Dermis blood vessel endothelial cell (primary cell): Measurements from ENCODE around the gene TMEM231. TPM values are rescaled to one million over a fixed set of nuclear protein-coding genes. Genes with fewer than 3 reads are reported as not detected.
"Not testable (repeated sequence)": the region's sequence is repeated elsewhere in the genome, so short reads cannot be mapped to it uniquely, and the experiment has no call there.

ENCODE experiments used
- DNase-seq: peaks from one replicate; pipeline ENCODE4 v3.0.0; 2010
- total RNA-seq: library from RNA; depleted of rRNA; stranded (reverse); fragments of >200 nt; gene quantifications from 2 replicates; pipeline ENCODE4 v1.2.3, GENCODE V29; 2014

The TMEM231 gene
- total RNA-seq, 1 donor from 2014 or later: 8.0 TPM

GRCh38 chr16:75532142-75532765 is 23.8 kb downstream of the TMEM231 start:
- DNase-seq: no peak

DNA sequence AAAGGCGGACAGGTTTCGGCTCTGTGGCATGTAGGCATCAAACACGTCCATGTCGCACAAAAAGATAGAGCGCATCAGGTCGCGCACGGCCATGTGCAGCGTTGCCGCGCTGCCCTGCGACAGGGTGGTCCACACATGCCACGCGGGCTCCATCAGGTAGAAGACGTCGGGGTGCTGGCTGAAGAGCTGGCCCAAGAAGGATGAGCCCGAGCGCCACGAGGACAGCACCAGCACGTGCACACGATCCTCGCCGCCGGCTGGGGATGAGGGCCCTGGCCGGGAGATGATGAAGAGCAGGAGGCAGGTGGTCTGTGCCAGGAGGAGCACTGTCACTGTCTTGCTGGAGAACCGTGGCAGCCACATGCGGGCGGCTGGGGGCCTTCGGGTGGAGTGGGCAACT is 26.1 kb downstream of the TMEM231 start:
- no peak for DNase-seq

GRCh38 chr16:75529056-75529905 is 26.8 kb downstream of the TMEM231 start:
- no peak for DNase-seq

GRCh38 chr16:75527825-75528299 is 28.2 kb downstream of the TMEM231 start:
- no peak for DNase-seq

GRCh38 chr16:75526032-75526790 is 29.8 kb downstream of the TMEM231 start:
- DNase-seq: no peak

DNA sequence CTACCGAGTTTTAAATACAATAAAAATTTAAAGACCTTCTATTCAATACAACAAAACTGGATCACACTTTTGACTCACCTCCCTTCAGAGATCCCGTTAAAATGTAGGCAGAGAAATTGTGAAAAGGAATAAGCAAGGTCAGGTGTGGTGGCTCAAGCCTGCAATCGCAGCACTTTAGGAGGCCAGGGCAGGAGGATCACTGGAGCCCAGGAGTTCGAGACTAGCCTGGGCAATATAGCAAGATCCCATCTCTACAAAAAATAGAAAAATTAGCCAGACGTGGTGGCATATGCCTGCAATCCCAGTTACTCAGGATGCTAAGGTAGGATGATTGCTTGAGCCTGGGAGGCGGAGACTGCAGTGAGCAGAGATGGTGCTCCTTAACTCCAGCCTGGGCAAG is 36.9 kb downstream of the TMEM231 start:
- no peak for DNase-seq

DNA sequence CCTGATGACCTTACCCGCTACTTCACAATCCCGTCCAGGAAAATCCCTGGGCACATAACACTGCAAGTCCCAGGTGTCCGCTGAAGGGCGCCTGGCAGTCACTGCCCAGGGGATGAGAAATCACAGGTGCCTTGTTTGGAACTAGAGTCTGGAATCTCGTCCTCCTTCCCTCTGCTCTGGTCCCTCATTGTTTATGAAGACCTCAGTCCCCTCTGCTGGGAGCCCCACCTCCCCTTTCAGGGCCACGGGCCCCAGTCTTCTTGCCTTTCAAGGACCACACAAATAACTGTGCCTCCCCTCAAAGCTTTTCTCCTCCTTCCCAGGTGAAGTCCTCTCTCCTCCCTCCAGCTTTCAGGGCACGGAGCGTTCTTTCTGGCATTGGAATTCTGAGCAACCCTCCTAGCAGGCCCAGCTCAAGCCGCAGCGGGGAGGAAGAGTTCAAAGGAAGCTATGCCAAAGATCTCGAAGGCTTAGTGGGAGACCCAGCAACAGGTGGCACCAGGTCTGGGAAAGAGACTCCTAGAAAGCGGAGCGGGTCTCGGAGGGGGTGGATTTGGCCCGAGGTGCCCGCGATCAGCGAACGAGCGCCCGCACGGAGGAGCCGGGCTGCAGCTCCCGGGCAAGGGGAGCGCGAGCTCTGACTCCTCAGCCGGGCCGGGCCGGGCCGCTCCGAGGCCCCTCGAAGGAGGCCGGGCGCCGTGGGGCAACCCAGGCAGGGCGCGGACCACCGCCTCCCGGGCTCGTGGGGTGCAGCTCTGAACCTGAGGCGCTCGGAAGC is 39.7 kb downstream of the TMEM231 start:
- peak; percentile 37 for DNase-seq

DNA sequence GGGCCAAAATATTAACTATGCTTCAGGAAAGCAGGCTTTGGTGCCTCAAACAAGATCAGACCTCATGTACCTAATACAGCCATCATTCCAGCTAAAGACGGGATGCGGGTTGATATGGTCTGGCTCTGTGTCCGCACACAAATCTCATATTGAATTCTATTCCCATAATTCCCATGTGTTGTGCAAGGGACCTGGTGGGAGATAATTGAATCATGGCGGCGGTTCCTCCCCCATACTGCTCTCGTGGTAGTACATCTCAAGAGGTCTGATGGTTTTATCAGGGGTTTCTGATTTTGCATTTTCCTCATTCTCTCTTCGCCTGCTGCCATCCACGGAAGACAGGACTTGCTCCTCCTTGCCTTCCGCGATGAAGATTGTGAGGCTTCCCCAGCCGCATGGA is 41.8 kb downstream of the TMEM231 start:
- no peak for DNase-seq

DNA sequence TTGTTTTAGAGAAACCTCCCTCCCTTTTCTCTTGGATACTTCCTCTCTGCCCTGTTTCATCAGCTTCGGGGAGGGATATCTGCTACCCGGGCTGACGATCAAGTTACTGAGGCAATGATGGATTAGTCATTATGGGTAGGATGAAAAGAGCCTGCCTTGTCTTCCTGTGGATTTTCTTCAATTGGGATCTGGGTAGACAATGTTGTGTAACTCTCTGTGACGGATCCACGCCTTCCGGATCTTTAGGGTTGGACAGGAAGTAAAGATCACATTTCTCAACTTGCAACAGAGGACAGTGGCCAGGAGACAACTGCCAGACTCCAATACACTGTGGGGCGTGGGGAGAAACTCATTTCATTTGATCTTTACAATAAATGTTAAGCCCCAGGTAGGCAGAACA is 49.5 kb downstream of the TMEM231 start:
- DNase-seq: peak; percentile 40

DNA sequence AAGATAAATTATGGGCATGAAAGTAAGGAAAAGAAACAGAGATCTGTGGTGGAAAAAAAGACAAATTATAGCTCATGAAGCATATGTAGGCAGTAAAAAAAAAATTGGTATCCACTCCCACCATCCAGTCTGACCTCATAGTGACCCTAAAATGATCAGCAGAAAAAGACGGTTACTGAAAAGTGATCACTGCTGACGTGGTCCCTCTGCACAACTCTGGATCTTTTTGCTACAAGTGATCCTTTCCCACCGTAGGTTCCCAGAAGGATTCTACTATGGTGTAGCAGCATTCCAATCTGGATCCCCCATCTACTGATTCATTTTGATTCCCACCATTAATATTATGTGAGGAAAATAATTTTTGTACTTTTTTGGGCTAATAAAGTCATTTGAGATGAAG is 49.9 kb downstream of the TMEM231 start:
- DNase-seq: no peak

- DNase-seq: no peak
These were observed 52.3 kb downstream of the TMEM231 start for GRCh38 chr16:75503801-75504200.

DNA sequence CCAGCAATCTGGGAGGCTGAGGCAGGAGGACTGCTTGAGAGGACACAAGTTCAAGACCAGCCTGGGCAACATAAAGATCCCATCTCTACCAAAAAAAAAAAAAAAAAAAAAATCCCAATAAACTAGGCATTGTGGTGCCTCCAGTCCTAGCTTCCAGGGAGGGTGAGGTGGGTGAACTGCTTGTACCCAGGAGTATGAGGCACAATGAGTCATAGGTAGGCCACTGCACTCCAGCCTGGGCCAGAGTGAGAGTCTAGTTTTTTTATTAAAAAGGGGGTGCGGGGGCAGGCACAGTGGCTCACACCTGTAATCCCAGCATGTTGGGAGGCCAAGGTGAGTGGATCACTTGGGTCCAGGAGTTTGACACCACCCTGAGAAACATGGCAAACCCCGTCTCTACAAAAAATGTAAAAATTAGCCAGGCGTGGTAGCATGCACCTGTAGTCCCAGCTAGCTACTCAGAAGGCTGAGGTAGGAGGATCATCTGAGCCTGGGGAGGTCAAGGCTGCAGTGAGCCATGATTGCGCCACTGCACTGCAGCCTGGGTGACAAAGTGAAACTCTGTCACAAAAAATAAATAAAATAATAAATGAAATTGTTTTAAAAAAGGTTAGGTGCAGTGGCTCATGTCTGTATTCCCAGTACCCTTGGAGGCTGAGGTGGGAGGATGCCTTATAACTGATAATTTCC is 53.0 kb downstream of the TMEM231 start:
- no peak for DNase-seq

DNA sequence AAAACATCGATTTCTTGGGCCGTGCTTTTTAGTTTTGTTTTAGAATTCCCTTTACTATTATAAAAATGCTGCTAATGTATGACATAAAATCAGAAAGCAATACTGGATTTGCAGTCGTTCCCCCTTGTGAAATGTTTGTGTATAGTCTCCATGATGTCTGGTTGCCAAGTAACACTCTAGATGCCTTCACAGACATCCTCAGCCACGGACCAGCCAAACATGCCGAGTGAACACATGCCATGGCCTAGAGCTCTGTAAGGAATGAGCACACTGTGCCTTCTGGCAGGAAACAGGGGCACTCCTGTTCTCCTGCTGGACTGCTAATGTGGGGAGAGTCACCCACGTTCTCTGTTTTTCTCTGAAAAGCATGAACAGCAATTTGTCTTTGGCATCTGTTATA is 54.2 kb downstream of the TMEM231 start:
- not testable (repeated sequence) for DNase-seq

GRCh38 chr16:75501359-75501758 is 54.7 kb downstream of the TMEM231 start:
- no peak for DNase-seq

GRCh38 chr16:75498605-75499322 is 57.3 kb downstream of the TMEM231 start:
- DNase-seq: peak; percentile 65

DNA sequence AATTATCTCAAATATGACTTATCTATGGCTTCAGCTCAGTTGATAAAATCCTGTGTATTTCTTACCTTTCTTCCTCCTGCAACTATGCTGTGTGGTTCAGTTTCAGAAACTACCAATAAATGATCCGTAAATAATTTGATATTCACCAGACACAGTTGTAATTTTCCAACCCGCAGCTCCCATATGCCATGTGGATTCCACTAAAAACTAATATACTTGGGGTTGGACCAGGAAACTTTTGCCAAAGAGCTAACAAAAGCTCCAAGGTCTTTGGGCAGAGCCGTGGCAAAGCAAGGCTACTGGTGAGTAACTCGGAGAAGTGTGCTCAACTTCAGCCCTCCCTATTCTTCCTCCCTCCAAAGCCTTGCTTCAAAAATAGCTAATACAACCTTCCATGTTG is 58.5 kb downstream of the TMEM231 start:
- DNase-seq: no peak

- peak; percentile 48 for DNase-seq
These were observed 60.9 kb downstream of the TMEM231 start, which contains the start of gene CHST6 for GRCh38 chr16:75495076-75495674. CHST6 (minus strand) TSS chr16:75495441; CDS start chr16:75479828, 15,613 bp downstream.

- no peak for DNase-seq
These were observed 61.4 kb downstream of the TMEM231 start for GRCh38 chr16:75494661-75495075.

- no peak for DNase-seq
These were observed 61.9 kb downstream of the TMEM231 start for GRCh38 chr16:75494184-75494583.

GRCh38 chr16:75491876-75492275 is 64.2 kb downstream of the TMEM231 start:
- no peak for DNase-seq

GRCh38 chr16:75488322-75488721 is 67.7 kb downstream of the TMEM231 start:
- DNase-seq: no peak
